Mammary epithelial cell (primary cell): ENCODE measurements around the gene SLC35F5.
"Not testable (repeated sequence)": the region's sequence is repeated elsewhere in the genome, so short reads cannot be mapped to it uniquely, and the experiment has no call there.

ENCODE experiments used
- CTCF ChIP-seq, 2 donors: IDR thresholded peaks in 1 of 2; conservative IDR thresholded peaks in 1 of 2; 2 replicates each; pipeline ENCODE4 v1.5.1; 2011 to 2012; ENCODE audit warnings: inconsistent platforms in 2 of 2, low read length in 2 of 2, mild to moderate bottlenecking in 2 of 2, control low read depth in 1 of 2, low read depth in 1 of 2; ENCODE audit not compliant: insufficient read depth in 1 of 2; ENCODE audit errors: extremely low read depth in 1 of 2
- EZH2 ChIP-seq: IDR thresholded peaks from 2 replicates; pipeline ENCODE4 v1.6.1; 2012; ENCODE audit warnings: low read length, inconsistent platforms, borderline replicate concordance

GRCh38 chr2:113690871-113691270 lies 65.6 kb downstream of the SLC35F5 start:
- not testable (repeated sequence) for TF ChIP-seq CTCF (conservative IDR thresholded peaks at IDR 0.05 in 1 of 2, IDR thresholded peaks at IDR 0.05 in 1 of 2; ENCODE audit: extremely low read depth in 1 of 2, insufficient read depth in 1 of 2, low read depth in 1 of 2, low read length in 2 of 2); EZH2
